K562 (cell line): ENCODE measurements around the gene RPL11. TPM values are rescaled to one million over a fixed set of nuclear protein-coding genes. Genes with fewer than 3 reads are reported as not detected.

ENCODE experiments used
- BCOR ChIP-seq: fragments of 450-650 bp; IDR thresholded peaks from 2 replicates; pipeline ENCODE4 v1.6.1; 2016
- BRD4 ChIP-seq: fragments of 200-600 bp; sonication (generic); IDR thresholded peaks from 2 replicates; pipeline ENCODE4 v1.6.1; 2017; ENCODE audit warnings: inconsistent platforms
- ESRRB ChIP-seq: fragments of 250-450 bp; sonication (Bioruptor Pico); IDR thresholded peaks from 2 replicates; pipeline ENCODE4 v1.5.0; 2020; ENCODE audit warnings: mild to moderate bottlenecking, moderate library complexity, borderline replicate concordance
- HNRNPK ChIP-seq: fragments of 200-400 bp; formaldehyde crosslinking; IDR thresholded peaks from one replicate; pipeline ENCODE4 v1.6.1; 2018; ENCODE audit warnings: mild to moderate bottlenecking, low read depth, low read length; ENCODE audit not compliant: poor library complexity, severe bottlenecking
- KLF16 ChIP-seq: IDR thresholded peaks from 2 replicates; pipeline ENCODE4 v1.6.1; 2016; ENCODE audit warnings: antibody characterized with exemption
- MIER1 ChIP-seq: fragments of 450-650 bp; IDR thresholded peaks from 2 replicates; pipeline ENCODE4 v1.6.1; 2016; ENCODE audit warnings: antibody characterized with exemption, mild to moderate bottlenecking, low read depth
- NFRKB ChIP-seq: fragments of 450-650 bp; IDR thresholded peaks from 2 replicates; pipeline ENCODE4 v1.6.1; 2016; ENCODE audit warnings: low read depth
- PBX2 ChIP-seq, 2 experiments: IDR thresholded peaks in 1 of 2; conservative IDR thresholded peaks in 1 of 2; 2 replicates each; pipeline ENCODE4 v1.6.1; 2016; ENCODE audit warnings: low read depth in 2 of 2, mild to moderate bottlenecking in 1 of 2, missing compliant biosample characterization in 1 of 2, missing genetic modification characterization in 1 of 2, moderate library complexity in 1 of 2
- RAD21 ChIP-seq, 2 experiments: fragments of 250-450 bp in 1 of 2; fragments of 450-650 bp in 1 of 2; sonication (Bioruptor Pico) in 1 of 2; formaldehyde crosslinking in 1 of 2; IDR thresholded peaks in 1 of 2; conservative IDR thresholded peaks in 1 of 2; 2 replicates each; pipeline versions ENCODE4 v1.4.0 to v1.8.0; 2020 to 2022; ENCODE audit warnings: mild to moderate bottlenecking in 2 of 2, moderate library complexity in 1 of 2
- TEAD1 ChIP-seq, 2 experiments: fragments of 450-650 bp in 1 of 2; sonication (generic) in 1 of 2; formaldehyde crosslinking; IDR thresholded peaks; 2 replicates each; pipeline versions ENCODE4 v1.4.0 to v1.8.0; 2020 to 2022; ENCODE audit warnings: mild to moderate bottlenecking in 2 of 2, missing genetic modification reagents in 1 of 2
- TEAD2 ChIP-seq: fragments of 450-650 bp; IDR thresholded peaks from 2 replicates; pipeline ENCODE4 v1.6.1; 2016; ENCODE audit warnings: missing genetic modification characterization, control low read depth, missing compliant biosample characterization
- XRCC5 ChIP-seq: fragments of 200-400 bp; formaldehyde crosslinking; IDR thresholded peaks from 2 replicates; pipeline ENCODE4 v1.6.1; 2017; ENCODE audit warnings: low read depth, mild to moderate bottlenecking, low read length
- ZNF277 ChIP-seq: fragments of 250-450 bp; sonication (Bioruptor Pico); IDR thresholded peaks from 2 replicates; pipeline ENCODE4 v1.8.0; 2022; ENCODE audit warnings: inconsistent platforms, mild to moderate bottlenecking, moderate library complexity, borderline replicate concordance
- ZNF707 ChIP-seq: fragments of 250-450 bp; sonication (Bioruptor Pico); conservative IDR thresholded peaks from 2 replicates; pipeline ENCODE4 v1.8.0; 2022; ENCODE audit warnings: inconsistent platforms, mild to moderate bottlenecking, moderate library complexity
- polyA plus RNA-seq, 8 experiments: library from polyadenylated mRNA; depleted of rRNA in 4 of 8; stranded (reverse) in 5 of 8; unstranded in 3 of 8; fragments of >200 nt; fragmentation: Nextera tagmentation in 2 of 8; fragmentation: Illumina TruSeq in 1 of 8; extraction: Ambion mirVana in 2 of 8; extraction: Trizol in 1 of 8; gene quantifications; 2 replicates each; pipeline versions ENCODE4 v1.2.1 to v1.2.3, GENCODE V29; 2011 to 2014; ENCODE audit warnings: inconsistent platforms in 1 of 8, missing spikeins in 1 of 8
- total RNA-seq, 7 experiments: library from RNA; depleted of rRNA in 6 of 7; stranded (reverse); fragments of >200 nt in 6 of 7; fragmentation: Illumina TruSeq in 2 of 7; extraction: Trizol in 2 of 7; gene quantifications; 2 replicates each; pipeline versions ENCODE4 v1.2.1 to v1.2.3, GENCODE V29; 2011 to 2021; ENCODE audit warnings: low replicate concordance in 1 of 7
- TF ChIP-seq, protein P1 (sequence below), 3 experiments: IDR thresholded peaks in 2 of 3; conservative IDR thresholded peaks in 1 of 3; 2 replicates each; pipeline ENCODE4 v1.5.1; 2011 to 2012; ENCODE audit warnings: low read length in 3 of 3, mild to moderate bottlenecking in 3 of 3, control low read depth in 2 of 3, improper control_type of control experiment in 1 of 3, inconsistent platforms in 1 of 3, low read depth in 1 of 3, mixed read lengths in 1 of 3, moderate library complexity in 1 of 3; ENCODE audit not compliant: insufficient read depth in 2 of 3

The RPL11 gene
- total and polyA plus RNA-seq, 9 of the 15 experiments (the other 6 are each of a cell fraction or from before 2014, with no cell fraction given), result 1,781 to 4,526 (median 3,111) TPM

DNA sequence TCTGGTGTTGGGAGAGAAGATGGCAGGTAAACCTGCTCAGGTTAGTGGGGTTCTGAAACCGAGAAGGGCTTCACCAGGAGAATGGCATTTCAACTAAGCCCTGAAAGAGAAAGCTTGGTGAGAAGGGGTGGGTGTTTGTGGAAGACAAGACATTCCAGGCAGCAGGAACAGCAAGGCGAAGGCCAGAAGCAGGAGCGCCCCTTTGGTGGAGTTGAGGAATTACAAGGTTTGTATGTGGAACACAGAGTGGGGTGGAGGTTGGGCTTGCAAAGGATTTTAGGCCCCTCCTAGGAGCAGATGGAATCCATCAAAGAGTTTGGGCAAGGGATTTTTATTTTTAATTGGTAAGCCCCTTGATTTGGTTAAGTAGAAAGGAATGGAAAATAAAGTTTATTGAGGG is 26.9 kb downstream of the RPL11 start (continued):
- TF ChIP-seq PBX2 (CRISPR knock-in tag; IDR thresholded peaks at IDR 0.05; ENCODE audit: low read depth) (no peak), PBX2 (tag; conservative IDR thresholded peaks at IDR 0.05; ENCODE audit: low read depth) (no peak), HNRNPK (no peak), BCOR (no peak), MIER1 (no peak), NFRKB (no peak), ZNF707 (CRISPR knock-in tag) (peak; percentile 62; the same call in 1 of the 2 replicates), RAD21 (CRISPR knock-in tag; conservative IDR thresholded peaks at IDR 0.05 in 1 of 2, IDR thresholded peaks at IDR 0.05 in 1 of 2) (peak in 1 of 2 experiments; percentile 44; a peak in 2 of 4 replicates), XRCC5 (peak; percentile 55; the same call in 1 of the 2 replicates), KLF16 (peak; percentile 47), TEAD1 (CRISPR knock-in tag; IDR thresholded peaks at IDR 0.05) (peak in 1 of 2 experiments; percentile 73; a peak in 1 of 4 replicates), BRD4 (no peak), TEAD2 (tag) (peak; percentile 80; the same call in 1 of the 2 replicates), ESRRB (no peak), ZNF277 (CRISPR knock-in tag) (no peak)
- TF ChIP-seq, protein P1, sequence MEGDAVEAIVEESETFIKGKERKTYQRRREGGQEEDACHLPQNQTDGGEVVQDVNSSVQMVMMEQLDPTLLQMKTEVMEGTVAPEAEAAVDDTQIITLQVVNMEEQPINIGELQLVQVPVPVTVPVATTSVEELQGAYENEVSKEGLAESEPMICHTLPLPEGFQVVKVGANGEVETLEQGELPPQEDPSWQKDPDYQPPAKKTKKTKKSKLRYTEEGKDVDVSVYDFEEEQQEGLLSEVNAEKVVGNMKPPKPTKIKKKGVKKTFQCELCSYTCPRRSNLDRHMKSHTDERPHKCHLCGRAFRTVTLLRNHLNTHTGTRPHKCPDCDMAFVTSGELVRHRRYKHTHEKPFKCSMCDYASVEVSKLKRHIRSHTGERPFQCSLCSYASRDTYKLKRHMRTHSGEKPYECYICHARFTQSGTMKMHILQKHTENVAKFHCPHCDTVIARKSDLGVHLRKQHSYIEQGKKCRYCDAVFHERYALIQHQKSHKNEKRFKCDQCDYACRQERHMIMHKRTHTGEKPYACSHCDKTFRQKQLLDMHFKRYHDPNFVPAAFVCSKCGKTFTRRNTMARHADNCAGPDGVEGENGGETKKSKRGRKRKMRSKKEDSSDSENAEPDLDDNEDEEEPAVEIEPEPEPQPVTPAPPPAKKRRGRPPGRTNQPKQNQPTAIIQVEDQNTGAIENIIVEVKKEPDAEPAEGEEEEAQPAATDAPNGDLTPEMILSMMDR (IDR thresholded peaks at IDR 0.05 in 2 of 3, conservative IDR thresholded peaks at IDR 0.05 in 1 of 3; ENCODE audit: insufficient read depth in 2 of 3, low read depth in 1 of 3, low read length in 3 of 3), result peak; percentile 78 to 90 (median 79)
- TF ChIP-seq, all 486 proteins: peak for 8
